HG03442 (cell line): ENCODE results near the gene GPR158.

Experiments used
- ATAC-seq: cut with Tn5 transposase; IDR thresholded peaks from one replicate; pipeline ENCODE4 v1.9.1; 2021; ENCODE audit warnings: mild to moderate bottlenecking, moderate library complexity; ENCODE audit not compliant: unreplicated experiment

GPR158 gene

DNA sequence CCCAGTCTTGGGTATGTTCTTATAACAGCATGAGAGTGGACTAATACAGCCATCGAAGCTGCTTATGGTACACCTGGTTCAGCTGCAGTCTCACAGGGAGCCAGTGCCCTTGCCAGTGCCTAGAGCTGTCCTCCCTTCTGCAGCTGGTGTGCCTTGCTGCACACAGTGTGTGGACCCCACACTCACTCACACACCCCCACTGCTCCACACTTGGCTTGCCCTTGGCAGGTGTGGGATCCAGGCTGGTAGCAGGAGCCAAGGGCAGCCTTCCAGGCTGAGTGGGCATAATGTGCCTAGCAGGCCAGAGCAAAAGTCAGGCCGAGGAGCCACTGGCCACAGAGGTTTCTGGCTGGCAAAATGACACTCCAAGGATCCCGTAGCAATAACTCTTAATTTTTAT, 217.3 kb downstream of the GPR158 start:
- ATAC-seq = no peak

- no peak for ATAC-seq
These were observed 218.8 kb downstream of the GPR158 start for GRCh38 chr10:25393621-25394020.

- no peak for ATAC-seq
These were observed 223.9 kb downstream of the GPR158 start for GRCh38 chr10:25398680-25399079.

GRCh38 chr10:25405871-25406270, 231.1 kb downstream of the GPR158 start:
- no peak for ATAC-seq

GRCh38 chr10:25417611-25418010, 242.8 kb downstream of the GPR158 start:
- ATAC-seq = no peak

GRCh38 chr10:25425776-25426175, 251.0 kb downstream of the GPR158 start:
- no peak for ATAC-seq

DNA sequence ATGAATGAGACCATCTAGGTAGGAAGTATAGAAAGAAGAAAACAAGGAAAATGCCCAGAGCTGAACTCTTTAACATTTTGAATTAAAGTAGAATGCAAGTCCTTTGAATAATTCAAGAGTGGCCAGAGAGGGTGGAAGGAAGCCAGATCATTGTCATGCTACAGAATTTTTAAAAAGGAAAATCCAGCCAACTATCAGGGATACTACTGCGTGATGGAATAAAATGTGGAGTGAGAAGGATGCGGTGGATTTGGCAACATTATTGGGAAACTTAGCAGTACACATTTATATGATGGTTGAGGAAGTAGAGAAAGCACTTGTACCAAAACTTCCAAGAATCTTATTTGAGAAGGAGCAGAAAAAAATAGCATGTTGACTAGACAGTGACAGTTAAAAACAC, 261.6 kb downstream of the GPR158 start:
- ATAC-seq = no peak

- ATAC-seq = no peak
These were observed 266.5 kb downstream of the GPR158 start for GRCh38 chr10:25441270-25441669.

DNA sequence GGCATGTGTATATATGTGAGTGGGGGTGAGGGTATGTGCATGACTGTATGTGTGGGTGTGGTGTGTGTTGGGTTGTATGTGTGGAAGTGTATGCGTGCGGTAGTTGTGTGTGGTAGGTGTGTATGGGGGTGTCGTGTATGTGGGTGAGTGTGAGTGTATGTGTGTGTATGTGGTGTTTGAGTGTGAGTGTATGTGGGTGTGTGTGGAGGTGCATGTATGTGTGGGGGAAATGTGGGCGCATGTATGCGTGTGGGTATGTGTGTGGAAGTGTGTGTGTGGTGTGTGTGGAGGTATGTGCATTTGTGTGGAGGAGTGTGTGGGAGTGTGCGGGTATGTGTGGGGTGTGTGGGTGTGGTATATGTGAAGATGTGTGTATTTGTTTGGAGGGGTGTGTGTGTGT, 269.5 kb downstream of the GPR158 start:
- ATAC-seq = no peak

- ATAC-seq = no peak
These were observed 276.6 kb downstream of the GPR158 start for GRCh38 chr10:25451401-25451800.

DNA sequence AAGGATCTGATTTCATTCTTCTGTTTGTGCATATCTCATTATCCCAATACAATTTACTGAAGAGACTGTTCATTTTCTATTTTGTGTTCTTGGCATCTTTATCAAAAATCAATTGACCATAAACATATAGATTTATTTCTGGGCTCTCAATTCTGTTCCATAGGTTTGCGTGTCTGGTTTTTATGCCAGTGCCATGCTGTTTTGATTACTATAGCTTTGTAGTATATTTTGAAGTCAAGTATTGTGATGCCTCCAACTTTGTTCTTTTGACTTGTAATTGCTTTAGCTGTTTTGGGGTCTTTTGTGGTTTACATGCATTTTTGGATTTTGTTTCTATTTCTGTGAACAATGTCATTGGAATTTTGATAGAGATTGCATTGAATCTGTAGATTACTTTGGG, 278.8 kb downstream of the GPR158 start:
- ATAC-seq = no peak

GRCh38 chr10:25455980-25456567, 281.3 kb downstream of the GPR158 start:
- no peak for ATAC-seq

GRCh38 chr10:25457552-25457951, 282.8 kb downstream of the GPR158 start:
- no peak for ATAC-seq

DNA sequence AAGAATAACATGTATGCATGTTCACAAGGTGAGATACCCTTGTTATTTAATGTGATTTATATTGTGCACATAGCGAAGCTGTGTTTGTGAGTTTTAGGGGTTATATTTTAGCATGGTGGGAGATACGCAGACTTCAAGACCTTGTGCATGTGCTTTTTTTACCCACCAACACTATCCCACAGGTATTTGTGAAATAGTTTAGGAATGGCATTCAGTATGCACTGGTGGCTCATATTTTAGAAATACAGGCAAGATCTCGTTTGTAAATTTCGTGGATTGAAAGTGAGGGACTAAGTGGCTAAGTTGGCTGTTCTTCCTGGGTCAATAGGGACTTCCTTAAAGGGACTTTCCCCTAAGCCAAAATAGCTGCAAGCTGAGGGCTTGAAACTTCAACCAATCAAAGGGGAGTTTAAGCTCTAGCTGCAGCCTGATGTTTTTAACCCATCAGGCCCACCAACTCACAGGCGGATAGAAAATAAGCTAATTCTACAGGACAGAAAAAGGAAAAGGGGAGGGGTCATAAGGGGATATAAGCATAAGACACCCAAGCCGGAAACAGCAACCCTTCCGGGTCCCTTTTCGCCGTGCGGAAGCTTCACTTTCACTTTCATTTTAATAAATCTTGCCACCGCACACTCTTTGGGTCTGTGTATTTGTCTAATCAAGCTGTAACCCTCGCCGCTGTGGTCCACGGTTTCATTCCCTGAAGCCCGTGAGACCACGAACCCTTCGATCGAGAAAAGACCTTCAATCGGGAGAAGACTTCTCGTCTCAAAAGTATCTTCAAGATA, 291.0 kb downstream of the GPR158 start:
- no peak for ATAC-seq

- ATAC-seq = no peak
These were observed 293.1 kb downstream of the GPR158 start for GRCh38 chr10:25467881-25468280.

- ATAC-seq = no peak
These were observed 306.7 kb downstream of the GPR158 start for GRCh38 chr10:25481467-25481866.

DNA sequence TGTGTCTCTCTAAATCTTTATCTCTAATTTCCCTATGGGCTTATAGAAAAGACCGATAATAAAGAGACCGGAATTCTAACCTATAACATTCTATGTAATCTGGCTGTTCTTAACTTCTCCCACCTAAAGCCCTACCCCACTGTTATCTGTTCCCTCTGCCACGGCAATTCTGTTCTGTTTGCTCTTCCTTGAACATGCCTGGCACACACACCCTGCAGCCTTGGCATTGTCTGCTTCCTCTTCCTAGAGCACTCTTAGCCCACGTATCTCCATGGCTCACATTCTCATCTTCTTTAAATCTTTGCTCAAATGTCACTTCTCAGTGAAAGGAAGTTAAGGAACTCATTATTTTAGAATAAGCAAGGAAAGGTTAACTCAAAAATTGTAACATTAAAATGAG, 309.2 kb downstream of the GPR158 start:
- ATAC-seq = no peak

DNA sequence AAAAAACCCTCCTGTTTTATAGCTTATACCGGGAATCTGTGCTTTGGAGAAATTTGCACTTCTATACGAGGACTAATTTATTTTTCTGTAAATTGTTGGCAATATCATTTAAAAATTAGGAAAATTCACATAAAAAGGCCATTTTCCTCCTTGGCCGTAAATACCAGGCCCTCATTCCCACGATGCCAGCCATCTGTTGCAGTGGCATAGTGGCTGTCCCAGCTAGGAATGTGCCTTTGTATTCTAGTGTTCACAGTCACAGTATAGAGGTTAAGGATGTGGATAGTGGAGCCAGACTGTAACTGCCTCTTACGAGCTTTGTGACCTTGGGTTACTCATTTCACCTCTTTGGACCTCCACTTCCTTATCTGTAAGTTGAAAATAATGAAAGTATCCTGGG, 312.5 kb downstream of the GPR158 start:
- ATAC-seq = no peak

GRCh38 chr10:25492040-25492439, 317.2 kb downstream of the GPR158 start:
- no peak for ATAC-seq

DNA sequence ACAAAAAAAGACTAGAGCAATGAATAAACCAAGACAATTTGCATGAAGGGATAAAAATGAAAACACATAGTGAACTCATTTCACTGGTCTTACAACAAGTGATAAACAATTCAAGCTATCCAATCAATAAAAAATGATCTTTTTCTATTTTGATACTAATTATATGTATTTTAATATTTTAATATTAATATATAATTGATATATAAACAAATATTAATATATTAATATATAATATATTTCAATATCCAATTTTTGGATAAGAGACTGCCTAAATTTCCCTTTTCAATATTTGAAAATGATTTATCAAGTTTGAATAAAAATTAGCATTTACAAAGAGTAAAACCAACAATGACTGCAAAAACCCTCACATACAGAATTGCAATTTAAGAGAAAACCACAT, 317.9 kb downstream of the GPR158 start:
- ATAC-seq = no peak

DNA sequence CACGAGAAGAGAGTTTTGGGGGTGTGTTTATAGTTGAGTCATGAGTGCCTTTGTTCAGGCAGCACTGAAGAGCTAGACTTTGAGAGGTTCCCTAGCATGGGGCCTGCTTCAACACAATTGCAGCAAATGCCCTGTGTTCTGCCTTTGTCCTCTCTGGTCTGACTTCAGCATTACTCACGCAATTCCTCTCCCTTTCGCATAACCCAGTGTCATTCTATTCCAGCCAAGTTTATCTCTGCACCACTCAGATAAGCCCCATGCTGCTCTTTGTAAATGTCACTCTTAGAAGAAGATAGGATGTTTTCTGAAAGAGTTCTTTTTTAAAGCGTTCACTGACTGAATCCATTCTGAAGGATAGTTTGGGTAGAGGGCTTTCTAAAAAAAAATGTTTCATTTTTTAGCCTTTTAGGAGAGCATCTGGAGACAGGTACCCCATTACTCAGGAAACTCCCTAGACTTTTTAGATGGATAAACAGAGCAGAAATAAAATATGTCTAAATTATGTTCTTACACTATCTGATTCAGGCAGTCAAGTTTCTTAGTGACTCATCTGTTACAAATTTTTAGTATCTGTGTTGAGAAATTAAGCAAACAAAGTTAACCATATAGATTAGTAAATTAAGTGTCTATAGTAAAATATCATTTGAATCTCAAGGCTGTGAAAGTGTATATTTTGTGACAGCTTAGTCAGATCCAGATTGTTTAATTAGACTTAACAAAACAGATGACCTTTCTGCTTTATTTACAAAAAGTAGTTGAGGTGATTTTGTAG, 318.5 kb downstream of the GPR158 start:
- no peak for ATAC-seq

DNA sequence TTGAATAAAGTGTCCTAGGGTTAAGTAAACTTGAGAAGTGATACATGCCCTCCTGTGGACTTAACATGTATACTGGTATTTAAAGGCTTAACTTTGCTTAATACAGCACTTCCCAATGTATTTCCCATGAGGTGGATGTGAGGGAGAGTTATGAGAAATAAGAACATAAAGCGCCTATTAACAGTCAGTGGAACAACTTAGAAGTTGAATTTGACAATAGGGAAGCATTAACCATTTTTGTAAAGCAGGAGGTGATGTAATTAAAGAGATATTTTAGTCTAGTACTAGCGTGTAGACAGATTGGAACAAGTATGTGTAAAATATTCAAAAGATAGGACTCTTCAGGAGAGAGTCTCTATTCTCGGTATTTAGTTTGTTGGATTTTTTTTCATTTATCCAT, 322.4 kb downstream of the GPR158 start:
- ATAC-seq = no peak
